ENCODE data around the gene C19orf73. TPM values are rescaled to one million over a fixed set of nuclear protein-coding genes. Genes with fewer than 3 reads are reported as not detected.

The C19orf73 gene
- total and polyA plus RNA-seq, 2 donors from 2014 or later = 0.82 to 3.9 TPM

GRCh38 chr19:49113762-49114629 lies 4.9 kb downstream of the C19orf73 start, which contains the start of gene LIN7B:
Gene LIN7B (plus strand): TSS chr19:49114370. CDS start chr19:49114405, 35 bp downstream.
- peaks cover 3 to 16% (median 7%) of the 10 kb centered on the region in 3 donors for H3K4me1 ChIP-seq (ENCODE audit: control insufficient read depth in 2 of 3, insufficient read depth in 2 of 3, low read depth in 1 of 3, low read length in 3 of 3)
- intact Hi-C loops (cut with DNase I) = no loop called here
- no peaks in the 10 kb centered on the region for H3K9me3 ChIP-seq (ENCODE audit: control insufficient read depth in 2 of 3, insufficient read depth in 1 of 3, low read length in 3 of 3)
- peak within 1 kb of the TSS; percentile 56 to 66 (median 56) for H3K4me3 ChIP-seq (ENCODE audit: low read length in 3 of 3)
- TF ChIP-seq CTCF (IDR thresholded peaks at IDR 0.05; ENCODE audit: borderline replicate concordance, extremely low read depth, insufficient read depth) = peak; percentile 57
- peaks cover 0 to 2% (median 0%) of the 10 kb centered on the region in 3 donors for H3K36me3 ChIP-seq (ENCODE audit: control insufficient read depth in 2 of 3, insufficient read depth in 3 of 3, low read length in 3 of 3)
- DNase-seq = peak; percentile 80 to 89 (median 85)
- peak within 1 kb of the TSS; percentile 24 to 40 (median 36) for H3K9ac ChIP-seq (ENCODE audit: low read length in 3 of 3)
- FAIRE-seq = no peak
- no peak within 1 kb of the TSS for H3K27ac ChIP-seq (ENCODE audit: low read depth in 2 of 2, low read length in 2 of 2)
- no peaks in the 10 kb centered on the region for H3K27me3 ChIP-seq (ENCODE audit: control insufficient read depth, insufficient read depth, low read length)

GRCh38 chr19:49111218-49111998 lies 7.5 kb downstream of the C19orf73 start:
- DNase-seq (no peak), FAIRE-seq (no peak)
- no peak for TF ChIP-seq CTCF (IDR thresholded peaks at IDR 0.05; ENCODE audit: borderline replicate concordance, extremely low read depth, insufficient read depth)
- Histone ChIP-seq H3K9me3 (ENCODE audit: control insufficient read depth in 2 of 3, insufficient read depth in 1 of 3, low read length in 3 of 3) (no peaks in the 10 kb centered on the region), H3K4me3 (ENCODE audit: low read length in 3 of 3) (no peak overlapping the region), H3K4me1 (ENCODE audit: control insufficient read depth in 2 of 3, insufficient read depth in 2 of 3, low read depth in 1 of 3, low read length in 3 of 3) (peaks cover 0 to 5% (median 3%) of the 10 kb centered on the region in 3 donors), H3K9ac (ENCODE audit: low read length in 3 of 3) (no peak overlapping the region), H3K27me3 (ENCODE audit: control insufficient read depth, insufficient read depth, low read length) (no peaks in the 10 kb centered on the region), H3K27ac (ENCODE audit: low read depth in 2 of 2, low read length in 2 of 2) (no peak overlapping the region), H3K36me3 (ENCODE audit: control insufficient read depth in 2 of 3, insufficient read depth in 3 of 3, low read length in 3 of 3) (peaks cover 0 to 13% (median 12%) of the 10 kb centered on the region in 3 donors)
- intact Hi-C loops (cut with DNase I) = no loop called here

- H3K27me3 ChIP-seq (ENCODE audit: control insufficient read depth, insufficient read depth, low read length) = no peaks in the 10 kb centered on the region
- no peak for TF ChIP-seq CTCF (IDR thresholded peaks at IDR 0.05; ENCODE audit: borderline replicate concordance, extremely low read depth, insufficient read depth)
- FAIRE-seq (no peak), DNase-seq (no peak)
- intact Hi-C loops (cut with DNase I) = no loop called here
- peaks cover 0 to 5% (median 3%) of the 10 kb centered on the region in 3 donors for H3K4me1 ChIP-seq (ENCODE audit: control insufficient read depth in 2 of 3, insufficient read depth in 2 of 3, low read depth in 1 of 3, low read length in 3 of 3)
- no peak overlapping the region for H3K27ac ChIP-seq (ENCODE audit: low read depth in 2 of 2, low read length in 2 of 2)
- no peak overlapping the region for H3K9ac ChIP-seq (ENCODE audit: low read length in 3 of 3)
- peaks cover 0 to 18% (median 15%) of the 10 kb centered on the region in 3 donors for H3K36me3 ChIP-seq (ENCODE audit: control insufficient read depth in 2 of 3, insufficient read depth in 3 of 3, low read length in 3 of 3)
- no peak overlapping the region for H3K4me3 ChIP-seq (ENCODE audit: low read length in 3 of 3)
- H3K9me3 ChIP-seq (ENCODE audit: control insufficient read depth in 2 of 3, insufficient read depth in 1 of 3, low read length in 3 of 3) = no peaks in the 10 kb centered on the region
These were observed 8.4 kb downstream of the C19orf73 start for GRCh38 chr19:49110567-49110966.
